Liver (tissue), 3 donors: ENCODE data around the gene DNAAF5.

Source experiments
- ATF3 ChIP-seq: IDR thresholded peaks from 2 replicates; pipeline ENCODE4 v1.6.1; 2016; ENCODE audit warnings: antibody characterized with exemption
- HNF4G ChIP-seq: IDR thresholded peaks from 2 replicates; pipeline ENCODE4 v1.6.1; 2016; ENCODE audit warnings: antibody characterized with exemption
- REST ChIP-seq: IDR thresholded peaks from 2 replicates; pipeline ENCODE4 v1.6.1; 2016; ENCODE audit warnings: antibody characterized with exemption, mild to moderate bottlenecking
- TAF1 ChIP-seq: conservative IDR thresholded peaks from 2 replicates; pipeline ENCODE4 v1.6.1; 2016; ENCODE audit warnings: antibody characterized with exemption, mild to moderate bottlenecking
- YY1 ChIP-seq: IDR thresholded peaks from 2 replicates; pipeline ENCODE4 v1.6.1; 2016; ENCODE audit warnings: antibody characterized with exemption, mild to moderate bottlenecking
- TF ChIP-seq, protein P1 (sequence below): fragments of 150-350 bp; IDR thresholded peaks from 2 replicates; pipeline ENCODE4 v1.5.1; 2017; ENCODE audit warnings: improper control_type of control experiment, low read depth, low read length; ENCODE audit not compliant: missing input control
- donor health status: healthy.
- donor health status: healthy.

GRCh38 chr7:781936-782529 is 55.5 kb downstream of the DNAAF5 start:
- TF ChIP-seq, protein P1, sequence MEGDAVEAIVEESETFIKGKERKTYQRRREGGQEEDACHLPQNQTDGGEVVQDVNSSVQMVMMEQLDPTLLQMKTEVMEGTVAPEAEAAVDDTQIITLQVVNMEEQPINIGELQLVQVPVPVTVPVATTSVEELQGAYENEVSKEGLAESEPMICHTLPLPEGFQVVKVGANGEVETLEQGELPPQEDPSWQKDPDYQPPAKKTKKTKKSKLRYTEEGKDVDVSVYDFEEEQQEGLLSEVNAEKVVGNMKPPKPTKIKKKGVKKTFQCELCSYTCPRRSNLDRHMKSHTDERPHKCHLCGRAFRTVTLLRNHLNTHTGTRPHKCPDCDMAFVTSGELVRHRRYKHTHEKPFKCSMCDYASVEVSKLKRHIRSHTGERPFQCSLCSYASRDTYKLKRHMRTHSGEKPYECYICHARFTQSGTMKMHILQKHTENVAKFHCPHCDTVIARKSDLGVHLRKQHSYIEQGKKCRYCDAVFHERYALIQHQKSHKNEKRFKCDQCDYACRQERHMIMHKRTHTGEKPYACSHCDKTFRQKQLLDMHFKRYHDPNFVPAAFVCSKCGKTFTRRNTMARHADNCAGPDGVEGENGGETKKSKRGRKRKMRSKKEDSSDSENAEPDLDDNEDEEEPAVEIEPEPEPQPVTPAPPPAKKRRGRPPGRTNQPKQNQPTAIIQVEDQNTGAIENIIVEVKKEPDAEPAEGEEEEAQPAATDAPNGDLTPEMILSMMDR, result no peak
- TF ChIP-seq REST (no peak), YY1 (no peak), TAF1 (no peak), HNF4G (no peak), ATF3 (no peak)
